Limb (tissue), 2 donors: ENCODE data around the gene HEPACAM2.

ENCODE experiments used
- DNase-seq, 2 donors: peaks; one replicate each; pipeline ENCODE4 v3.0.0-alpha.2; 2016; ENCODE audit errors: extremely low spot score in 2 of 2

Gene HEPACAM2

DNA sequence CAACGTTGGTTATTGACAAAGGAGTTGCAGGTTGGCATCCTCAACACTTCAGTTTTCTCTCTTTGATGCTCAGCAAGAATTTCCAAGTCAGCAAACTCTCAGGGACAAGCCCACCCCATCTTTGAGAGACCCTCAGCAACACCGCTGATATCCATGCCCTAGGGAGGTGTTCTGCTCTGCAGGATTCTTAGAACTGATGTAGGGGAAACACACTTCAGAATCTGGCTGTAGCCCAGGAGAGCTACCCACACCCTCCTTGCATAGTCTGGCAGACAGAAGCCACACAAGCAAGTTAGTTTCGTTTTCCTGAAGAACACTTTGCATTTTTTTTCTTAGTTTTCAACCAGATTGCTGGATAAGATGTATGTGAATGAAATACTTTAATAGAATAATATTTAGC, 78.9 kb downstream of the HEPACAM2 start:
- DNase-seq = peak in 1 of 2 donors; percentile 25

- peak in 1 of 2 donors; percentile 15 for DNase-seq
Measured at GRCh38 chr7:93146472-93147141, 79.7 kb downstream of the HEPACAM2 start.

- DNase-seq = no peak
Measured at GRCh38 chr7:93146036-93146435, 80.2 kb downstream of the HEPACAM2 start.

DNA sequence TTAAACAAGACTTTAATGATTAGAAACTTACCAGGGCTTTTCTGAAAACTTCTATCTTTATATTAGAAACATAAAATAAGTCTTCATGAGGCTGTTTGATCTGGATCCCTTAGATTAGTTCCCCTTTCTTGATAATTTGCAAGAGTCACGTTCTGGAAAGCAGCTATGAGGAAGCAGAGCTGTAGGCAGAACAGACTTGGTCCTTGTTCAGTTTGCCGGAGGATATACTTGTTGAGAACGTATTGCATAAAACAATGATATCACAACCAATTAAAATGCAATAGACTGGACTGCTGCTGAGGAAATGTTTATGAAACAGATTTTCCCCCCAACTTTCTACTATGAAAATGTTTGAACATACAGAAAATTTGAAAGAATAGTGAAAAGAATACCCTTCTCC, 80.9 kb downstream of the HEPACAM2 start:
- DNase-seq = no peak

- DNase-seq = no peak
Measured at GRCh38 chr7:93142127-93142526, 84.1 kb downstream of the HEPACAM2 start.

DNA sequence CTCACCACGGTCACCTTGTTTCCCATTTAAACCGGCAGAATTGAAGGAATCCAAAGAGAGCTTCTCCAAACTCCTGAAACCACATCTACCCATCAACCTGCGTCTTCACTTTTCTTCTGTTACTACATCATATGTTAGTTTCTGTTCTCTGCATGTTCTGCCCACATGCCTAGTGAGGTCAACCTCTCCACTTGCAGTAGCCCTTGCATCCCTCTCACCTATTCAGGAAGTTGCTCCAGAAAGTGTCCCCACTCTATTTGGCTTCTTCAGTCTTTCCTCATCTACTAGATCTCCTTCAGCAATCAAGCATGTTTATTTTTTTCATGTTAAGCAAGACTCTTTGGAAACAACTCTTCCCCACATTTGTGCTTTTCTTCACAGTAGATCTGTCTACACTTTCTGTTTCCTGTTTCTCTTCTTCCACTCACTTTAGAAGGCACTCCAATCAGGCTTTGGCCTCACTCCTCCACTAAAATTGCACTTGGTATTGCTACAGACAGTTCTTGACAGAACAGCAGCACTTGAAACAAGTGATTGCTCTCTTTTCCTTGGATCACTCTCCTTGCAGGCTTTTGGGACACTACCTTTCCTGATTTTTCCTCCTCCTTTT, 85.6 kb downstream of the HEPACAM2 start:
- no peak for DNase-seq

- DNase-seq = no peak
Measured at GRCh38 chr7:93138576-93138975, 87.7 kb downstream of the HEPACAM2 start.
